T-helper 9 cell (primary cell): ENCODE measurements around the gene SETSIP.
A peak's percentile ranks its signal among the peaks of the same experiment; 100 is the strongest.
"Not testable (repeated sequence)": the region's sequence is repeated elsewhere in the genome, so short reads cannot be mapped to it uniquely, and the experiment has no call there.

Experiments
- DNase-seq: peaks from one replicate; pipeline ENCODE4 v3.0.0-alpha.2; 2020
- total RNA-seq, 2 donors: gene quantifications; one replicate each; lab custom pipeline; 2026; lab: John Stamatoyannopoulos, UW

The SETSIP gene, protein sequence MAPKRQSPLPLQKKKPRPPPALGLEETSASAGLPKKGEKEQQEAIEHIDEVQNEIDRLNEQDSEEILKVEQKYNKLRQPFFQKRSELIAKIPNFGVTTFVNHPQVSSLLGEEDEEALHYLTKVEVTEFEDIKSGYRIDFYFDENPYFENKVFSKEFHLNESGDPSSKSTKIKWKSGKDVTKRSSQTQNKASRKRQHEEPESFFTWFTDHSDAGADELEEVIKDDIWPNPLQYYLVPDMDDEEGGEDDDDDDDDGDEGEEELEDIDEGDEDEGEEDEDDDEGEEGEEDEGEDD
- total RNA-seq = 0.21 to 0.24 reads per million in 2 donors

DNA sequence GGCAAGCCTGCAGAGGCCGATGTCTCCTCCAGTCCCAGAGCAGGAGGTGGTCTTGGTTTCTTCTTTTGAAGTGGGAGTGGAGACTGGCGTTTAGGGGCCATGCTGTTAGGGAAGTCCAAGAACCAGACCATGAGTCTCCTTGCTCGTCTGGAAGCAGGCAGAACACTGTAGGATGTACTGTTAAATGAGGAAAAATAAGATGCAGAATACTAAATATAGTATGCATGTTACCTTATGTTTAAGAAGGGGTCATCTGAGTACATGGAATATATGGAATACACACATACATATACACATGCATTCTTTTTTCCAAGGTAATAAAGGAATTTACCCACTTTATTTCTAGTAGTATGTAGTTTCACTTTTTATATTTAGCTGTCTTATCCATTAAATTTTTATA, at the start of gene SETSIP:
Gene SETSIP, minus strand, starts transcription at position 101 of the 400 bp plus-strand sequence. Its CDS starts 0 bp downstream, at position 101.
- DNase-seq = no peak

DNA sequence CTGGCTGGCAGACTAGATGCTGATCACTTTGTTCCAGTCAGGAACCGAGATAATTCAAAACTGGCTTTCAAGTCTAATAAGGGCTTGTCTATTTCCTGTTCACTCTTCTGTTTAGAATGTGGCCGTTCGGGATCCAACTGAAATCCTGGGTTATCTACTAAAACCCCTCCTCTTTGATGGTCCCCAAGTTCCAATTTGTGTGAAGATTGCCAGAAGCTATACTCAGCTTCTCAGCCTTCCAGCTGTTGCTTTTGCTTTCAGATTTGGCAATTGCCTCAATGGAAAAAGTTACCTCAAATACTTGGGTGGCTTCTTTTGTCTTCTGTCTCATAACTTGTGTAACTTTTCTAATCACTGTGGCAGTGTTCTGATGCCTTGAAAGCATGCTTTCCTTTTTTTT, 48.7 kb upstream of the SETSIP start:
- no peak for DNase-seq

DNA sequence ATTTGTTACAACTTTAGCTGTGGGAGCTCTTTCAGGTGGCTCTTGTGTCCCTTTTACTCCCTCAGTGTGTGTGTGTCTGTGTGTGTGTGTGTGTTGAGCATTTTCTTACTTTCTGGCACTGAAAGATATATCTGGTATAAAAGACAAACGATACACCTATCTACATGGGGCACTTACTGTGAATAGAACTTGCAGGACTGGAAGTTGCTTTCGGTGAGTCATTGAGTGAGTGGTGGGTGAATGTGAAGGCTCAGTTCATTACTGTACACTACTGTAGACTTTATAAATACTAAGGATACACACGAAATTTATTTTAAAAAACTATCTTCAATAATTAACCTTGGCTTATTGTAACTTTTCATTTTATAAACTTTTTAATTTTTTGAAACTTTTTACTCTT, 43.6 kb upstream of the SETSIP start:
- DNase-seq = no peak

DNA sequence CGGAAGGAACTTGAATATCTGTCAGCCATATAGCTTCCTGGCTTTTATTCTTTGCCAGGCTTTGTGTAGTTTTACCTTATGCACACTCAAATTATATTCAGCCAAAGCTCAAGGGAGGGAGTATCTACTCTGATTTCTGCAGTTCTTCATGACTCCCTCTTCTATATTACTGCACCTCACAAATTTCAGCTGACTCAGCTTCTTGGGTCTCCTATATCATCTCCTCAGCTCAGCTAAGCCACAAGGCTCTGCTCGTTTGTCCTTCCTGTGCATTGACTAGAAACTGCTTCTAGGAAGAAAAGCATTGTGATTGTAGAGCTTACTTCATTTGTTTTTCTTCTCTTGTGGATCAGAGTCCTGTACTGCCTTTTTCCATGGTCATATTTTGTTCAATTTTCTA, 42.3 kb upstream of the SETSIP start:
- no peak for DNase-seq

DNA sequence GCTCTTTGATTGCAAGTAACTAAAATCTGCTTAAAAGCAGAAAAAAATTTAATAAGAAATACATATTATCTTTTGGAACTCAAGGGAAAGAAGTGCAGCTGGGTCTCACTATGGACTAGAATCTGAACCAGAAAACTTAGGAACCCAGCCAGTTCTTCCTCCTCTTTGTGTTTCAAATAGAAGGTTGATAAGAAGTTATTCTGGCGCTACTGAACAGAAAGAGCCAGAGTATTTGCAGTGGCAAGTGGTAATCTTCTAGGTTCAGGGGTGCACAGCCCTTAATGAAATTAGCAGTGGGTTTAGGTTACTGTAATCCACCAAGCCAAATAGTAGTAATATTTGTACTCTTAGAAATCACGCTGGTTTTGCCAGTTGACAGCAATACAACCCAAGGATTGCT, 33.4 kb upstream of the SETSIP start:
- no peak for DNase-seq

DNA sequence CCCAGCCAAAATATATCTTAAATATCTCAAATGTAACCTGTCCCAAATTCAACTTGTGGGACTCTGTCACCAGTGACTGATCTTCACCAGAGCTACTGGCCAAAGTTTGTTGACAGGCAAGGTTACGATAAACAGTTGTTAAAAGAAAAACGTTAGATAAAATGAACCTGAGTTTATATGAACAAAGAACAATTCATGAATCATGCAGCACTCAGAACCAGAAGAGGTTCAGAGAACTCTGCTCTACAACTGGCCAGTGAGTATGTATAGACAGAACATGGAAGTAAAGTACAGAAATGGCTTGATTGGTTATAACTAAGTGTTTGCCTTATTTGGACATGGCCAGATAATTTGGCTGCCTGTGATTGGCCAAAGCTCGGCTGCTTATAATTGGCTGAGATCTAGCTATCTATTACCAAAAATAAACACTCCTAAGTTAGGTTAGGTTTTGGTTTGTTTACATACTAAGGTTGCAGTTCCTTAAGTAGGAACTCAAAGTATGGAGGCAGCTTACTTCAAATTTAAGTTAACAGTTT, 30.4 kb upstream of the SETSIP start:
- no peak for DNase-seq

DNA sequence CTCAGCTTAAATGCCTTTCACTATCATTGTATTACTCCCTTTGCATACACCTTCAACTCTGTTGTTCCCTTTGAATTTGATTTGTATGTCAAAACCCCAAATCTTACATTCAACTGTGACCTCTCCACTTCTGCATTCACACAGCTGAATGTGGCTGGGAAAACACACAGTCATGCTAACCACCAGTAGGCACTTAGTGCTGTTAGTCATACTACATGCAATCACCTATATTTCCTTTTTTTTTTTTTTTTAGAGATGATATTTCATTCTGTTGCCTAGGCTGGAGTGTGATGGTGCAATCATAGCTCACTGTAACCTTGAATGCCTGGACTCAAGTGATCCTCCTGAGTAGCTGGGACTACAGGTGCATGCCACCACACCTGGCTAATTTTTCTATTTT, 21.1 kb upstream of the SETSIP start:
- DNase-seq = no peak

DNA sequence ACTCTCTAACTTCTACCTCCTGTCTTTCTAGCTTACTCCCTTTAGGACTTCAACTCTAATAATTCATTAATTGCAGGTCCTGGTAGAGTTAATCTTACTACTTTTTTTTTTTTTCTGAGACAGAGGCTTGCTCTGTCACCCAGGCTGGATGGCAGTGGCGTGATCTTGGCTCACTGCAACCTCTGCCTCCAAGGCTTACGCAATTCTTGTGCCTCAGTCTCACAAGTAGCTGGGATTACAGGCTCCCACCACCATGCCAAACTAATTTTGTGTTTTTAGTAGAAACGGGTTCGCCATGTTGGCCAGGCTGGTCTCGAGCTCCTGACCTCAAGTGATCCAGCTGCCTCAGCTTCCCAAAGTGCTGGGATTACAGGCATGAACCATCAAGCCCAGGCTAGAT, 20.7 kb upstream of the SETSIP start:
- no peak for DNase-seq

DNA sequence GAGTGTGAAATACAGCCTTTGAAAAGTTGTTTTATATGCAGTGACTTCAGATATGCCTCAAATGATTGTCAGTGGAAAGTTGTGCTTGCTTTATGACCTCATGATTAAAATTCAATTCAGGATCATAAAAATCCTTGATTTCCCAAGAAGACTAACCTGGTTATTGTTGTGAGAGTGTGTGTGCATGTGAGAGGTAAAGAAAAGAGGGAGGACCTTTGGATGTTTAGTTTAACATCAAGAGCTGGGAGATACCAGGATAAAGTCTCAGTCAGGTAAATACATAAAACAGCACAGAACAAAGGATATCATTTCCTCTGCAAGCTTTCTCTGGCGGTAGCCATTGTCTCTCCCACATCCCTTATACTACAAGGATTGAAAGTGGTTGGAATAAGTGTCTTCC, 19.4 kb upstream of the SETSIP start:
- no peak for DNase-seq

DNA sequence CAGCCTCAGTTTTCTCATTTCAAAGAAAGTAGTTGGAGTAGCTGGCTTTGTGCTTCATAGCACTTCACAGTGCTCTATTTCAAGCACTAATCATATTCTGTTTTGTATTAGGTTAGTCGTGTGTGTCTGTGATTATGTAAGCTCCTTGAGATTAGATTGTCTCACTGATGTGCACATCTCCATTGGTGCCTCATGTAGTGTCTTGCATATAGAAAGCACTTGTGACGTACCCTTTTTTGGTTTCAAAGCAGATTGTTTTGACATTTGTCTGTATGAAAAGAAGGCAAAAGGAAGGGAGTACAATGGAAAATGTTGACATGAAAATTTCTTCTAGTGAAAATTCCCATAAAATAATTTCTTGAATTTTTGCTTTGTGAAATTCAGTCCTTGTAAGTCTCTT, 18.9 kb upstream of the SETSIP start:
- no peak for DNase-seq

DNA sequence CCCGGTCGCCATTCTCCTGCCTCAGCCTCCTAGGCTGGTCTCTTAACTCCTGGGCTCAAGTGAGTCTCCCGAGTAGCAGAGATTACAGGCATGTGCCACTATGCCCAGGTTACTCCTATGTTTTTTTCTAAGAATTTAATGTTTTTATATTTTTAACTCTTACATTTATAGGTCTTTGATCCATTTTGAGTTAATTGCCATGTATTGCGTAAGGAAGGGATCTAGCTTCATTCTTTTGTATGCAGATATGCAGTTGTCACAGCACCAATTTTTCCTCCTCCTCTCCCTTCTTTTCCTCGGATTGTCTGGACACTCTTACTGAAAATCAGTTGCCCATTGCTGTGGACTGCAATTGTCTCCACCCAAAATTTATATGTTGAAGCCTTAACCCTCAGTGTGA, 16.4 kb upstream of the SETSIP start:
- no peak for DNase-seq

DNA sequence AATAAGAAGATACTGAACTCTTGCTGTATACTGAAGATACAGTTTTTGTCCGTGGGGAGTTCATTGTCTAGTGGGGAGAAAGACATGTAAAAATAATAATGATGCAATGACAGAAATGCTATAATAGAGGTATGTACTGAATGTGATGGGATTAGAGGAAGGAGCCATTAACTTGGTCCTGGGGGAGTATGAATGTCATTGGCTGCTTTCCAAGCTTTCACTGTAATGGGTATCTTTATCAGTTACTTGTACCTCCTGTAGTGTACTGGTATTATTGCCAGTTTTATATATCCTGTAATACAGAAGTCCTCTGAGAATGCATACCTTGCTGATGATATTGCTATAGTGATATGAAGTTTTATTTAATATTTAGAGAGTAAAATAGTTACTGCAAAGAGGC, 12.3 kb upstream of the SETSIP start:
- DNase-seq = no peak

DNA sequence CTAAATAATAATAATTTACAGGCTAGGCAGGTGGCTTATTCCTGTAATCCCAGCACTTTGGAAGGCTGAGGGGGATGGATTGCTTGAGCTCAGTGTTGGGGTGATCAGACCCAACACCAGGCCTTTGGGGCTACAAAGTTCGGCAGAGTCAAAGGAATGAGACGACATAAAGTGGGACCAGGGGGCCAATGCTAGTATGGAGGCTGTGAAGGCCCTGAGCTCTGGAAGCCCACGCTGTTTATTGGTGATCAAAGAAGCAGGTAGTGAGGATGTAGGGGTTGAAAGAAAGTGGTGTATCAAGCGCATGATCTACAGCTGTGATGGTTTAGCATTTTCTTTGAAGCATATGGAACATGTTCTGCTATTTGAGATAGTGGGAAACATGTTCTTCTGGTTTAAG, 10.5 kb upstream of the SETSIP start:
- no peak for DNase-seq

DNA sequence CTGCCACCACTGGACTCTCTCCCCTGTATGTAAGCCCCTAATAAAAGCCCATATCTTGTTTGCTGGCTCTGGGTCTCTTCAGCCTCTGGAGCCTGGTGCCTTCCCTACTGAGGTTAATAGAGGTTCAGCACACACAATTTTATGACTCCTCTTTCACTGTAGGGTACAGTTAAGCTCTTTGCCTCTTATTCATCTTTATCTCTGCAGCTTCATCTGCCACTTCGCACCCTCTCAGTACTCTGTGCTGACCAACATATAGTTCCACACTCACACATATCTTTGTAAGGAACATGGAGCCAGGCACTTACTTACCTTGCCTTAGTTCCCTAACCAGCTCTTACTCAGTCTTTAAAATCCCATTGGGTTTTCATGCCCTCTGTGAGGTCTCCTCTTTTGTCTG, 9.4 kb upstream of the SETSIP start:
- no peak for DNase-seq

DNA sequence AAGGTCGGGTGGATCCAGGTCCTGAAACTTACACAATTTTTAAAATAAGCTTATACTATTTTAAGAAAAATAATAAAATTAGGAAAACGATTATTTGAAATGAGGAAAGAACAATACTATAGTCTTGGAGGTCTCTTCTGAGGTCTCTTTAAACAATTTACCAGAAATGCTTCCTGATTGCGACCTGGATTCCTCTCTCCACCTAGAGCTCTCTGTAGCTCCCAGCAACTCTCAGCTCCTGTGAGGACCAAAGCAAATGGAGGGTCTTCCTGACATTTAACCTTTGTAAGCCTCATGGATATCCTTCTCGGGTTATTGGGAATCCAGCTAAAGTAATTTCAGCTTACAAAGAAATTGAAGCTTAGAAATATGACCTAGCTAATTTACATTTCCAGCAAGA, 5.8 kb upstream of the SETSIP start:
- DNase-seq = no peak

DNA sequence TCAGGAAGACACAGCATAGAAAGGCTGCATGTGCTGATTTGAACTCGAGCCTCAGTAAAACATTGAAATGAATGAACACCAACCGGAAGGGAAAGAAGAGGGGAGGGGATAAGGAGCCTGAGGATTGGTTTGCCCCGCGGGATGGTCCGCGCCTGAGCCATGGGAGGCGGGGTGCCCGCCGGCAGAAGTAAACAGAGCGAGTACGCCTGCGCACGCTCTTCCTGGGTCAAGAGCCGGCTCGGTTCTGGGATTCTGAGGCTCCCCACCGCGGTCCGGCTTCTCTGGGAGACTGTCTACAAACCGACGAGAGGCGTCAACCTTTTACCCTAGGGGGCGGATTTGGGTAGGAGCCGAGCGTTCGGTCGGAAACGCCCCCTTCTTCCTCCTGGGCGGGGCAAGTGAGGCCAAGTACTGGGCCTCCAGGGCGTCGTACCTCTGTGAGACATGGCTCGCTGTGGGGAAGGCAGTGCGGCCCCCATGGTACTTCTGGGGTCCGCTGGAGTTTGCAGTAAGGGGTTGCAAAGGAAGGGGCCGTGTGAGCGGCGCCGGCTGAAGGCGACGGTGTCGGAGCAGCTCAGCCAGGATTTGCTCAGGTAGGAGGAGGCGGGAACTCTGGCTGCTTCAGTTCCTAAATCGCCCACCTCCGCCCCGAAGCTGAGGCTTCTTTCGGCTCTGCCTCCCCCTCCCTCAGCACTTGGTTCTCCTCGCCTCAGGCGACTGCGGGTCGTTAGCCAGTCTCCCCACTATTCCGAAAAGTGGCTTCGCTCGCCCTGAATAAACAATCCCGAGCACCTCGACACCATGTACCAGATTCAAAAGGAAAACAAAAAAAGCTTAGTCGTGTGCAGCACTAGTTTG, 5.1 kb upstream of the SETSIP start, which contains the start of gene BTBD8:
Gene BTBD8, plus strand, starts transcription at position 218 of the 858 bp plus-strand sequence. Its CDS starts 227 bp downstream, at position 445.
- peak; percentile 73 for DNase-seq

DNA sequence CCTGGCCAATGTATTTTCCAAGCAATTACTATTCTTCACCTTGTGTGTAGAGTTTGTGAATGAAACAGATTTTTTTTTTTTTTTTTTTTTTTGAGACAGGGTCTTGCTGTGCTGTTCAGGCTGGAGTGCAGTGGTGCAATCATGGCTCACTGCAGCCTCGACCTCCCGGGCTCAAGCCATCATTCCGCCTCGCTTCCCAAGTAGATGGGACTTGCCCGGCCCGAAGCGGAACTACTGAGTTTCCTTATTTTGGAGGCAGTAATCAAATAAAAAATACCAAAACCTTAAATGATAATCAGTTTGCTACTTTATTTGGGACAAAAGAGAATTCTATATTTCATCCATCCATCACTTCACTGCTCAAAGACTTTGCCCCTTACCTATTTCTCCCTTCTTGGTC, 4.2 kb upstream of the SETSIP start:
- no peak for DNase-seq

DNA sequence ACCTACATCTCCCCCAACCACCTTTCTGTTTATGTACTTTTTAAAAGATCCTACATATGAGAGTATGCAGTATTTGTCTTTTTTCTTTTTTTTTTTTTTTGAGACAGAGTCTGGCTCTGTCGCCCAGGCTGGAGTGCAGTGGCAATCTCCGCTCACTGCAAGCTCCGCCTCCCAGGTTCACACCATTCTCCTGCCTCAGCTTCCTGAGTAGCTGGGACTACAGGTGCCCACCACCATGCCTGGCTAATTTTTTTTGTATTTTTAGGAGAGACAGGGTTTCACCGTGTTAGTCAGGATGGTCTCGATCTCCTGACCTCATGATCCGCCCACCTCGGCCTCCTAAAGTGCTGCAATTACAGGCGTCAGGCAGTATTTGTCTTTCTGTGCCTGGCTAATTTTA, 2.9 kb upstream of the SETSIP start:
- not testable (repeated sequence) for DNase-seq

DNA sequence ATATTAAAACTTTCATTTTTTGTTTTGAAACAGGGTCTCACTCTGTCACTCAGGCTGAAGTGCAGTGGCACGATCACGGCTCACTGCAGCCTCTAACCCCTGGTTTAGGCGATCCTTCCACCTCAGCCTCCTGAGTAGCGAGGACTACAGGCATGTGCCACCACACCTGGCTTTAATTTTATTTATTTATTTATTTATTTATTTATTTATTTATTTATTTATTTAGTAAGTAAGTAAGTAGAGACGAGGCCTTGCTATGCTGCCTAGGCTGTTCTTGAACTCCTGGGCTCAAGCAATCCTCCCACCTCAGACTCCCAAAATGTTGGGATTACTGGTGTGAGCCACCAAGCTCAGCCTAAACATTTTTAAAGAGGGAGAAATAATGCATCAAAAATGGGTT, 1.2 kb upstream of the SETSIP start:
- no peak for DNase-seq

DNA sequence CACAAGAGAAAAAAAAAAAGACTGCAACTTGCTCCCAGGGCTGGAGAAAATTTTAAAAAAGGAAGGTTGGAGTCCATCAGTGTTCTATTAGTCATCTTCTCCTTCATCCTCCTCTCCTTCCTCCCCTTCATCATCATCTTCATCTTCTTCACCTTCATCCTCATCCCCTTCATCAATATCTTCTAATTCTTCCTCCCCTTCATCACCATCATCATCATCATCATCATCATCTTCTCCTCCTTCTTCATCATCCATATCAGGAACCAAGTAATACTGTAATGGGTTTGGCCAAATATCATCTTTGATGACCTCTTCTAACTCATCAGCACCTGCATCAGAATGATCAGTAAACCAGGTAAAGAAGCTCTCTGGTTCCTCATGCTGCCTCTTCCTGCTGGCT, 765 bp downstream of the SETSIP start:
- DNase-seq = not testable (repeated sequence)

DNA sequence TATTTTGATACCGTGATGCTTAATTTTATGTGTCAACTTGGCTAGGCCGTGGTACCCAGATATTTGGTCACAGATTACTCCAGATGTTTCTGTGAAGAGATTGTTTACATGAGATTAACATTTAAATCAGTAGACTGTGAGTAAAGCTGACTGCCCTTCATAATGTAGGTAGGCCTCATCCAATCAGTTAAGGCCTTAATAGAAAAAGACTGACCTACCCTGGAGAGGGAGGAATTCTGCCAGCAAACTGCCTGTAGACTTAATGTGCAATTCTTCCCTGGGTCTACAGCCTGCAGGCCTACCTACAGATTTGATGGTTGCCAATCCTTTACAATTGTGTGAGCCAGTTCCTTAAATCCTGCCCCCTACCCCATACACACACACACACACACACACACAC, 4.3 kb downstream of the SETSIP start:
- DNase-seq = no peak

DNA sequence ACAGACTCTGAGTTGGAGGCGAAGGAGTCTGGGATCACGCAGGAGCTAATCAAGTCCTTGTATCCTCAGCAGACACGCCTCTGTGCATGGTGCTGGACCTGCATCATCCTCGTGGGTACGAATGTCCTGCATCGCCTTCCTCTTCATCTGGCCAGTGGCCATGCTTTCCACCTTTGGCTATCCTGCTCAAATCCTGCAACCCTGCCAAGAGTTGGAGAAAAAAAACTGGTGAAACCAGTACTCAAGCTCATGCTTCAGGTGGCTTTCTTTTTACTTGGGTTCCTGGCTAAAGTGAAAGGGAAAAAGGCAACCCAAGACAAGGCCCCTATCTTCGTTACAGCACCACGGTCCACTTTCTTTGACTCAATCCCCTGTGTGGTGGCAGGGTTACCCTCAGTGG, 8.9 kb downstream of the SETSIP start:
- DNase-seq = no peak

DNA sequence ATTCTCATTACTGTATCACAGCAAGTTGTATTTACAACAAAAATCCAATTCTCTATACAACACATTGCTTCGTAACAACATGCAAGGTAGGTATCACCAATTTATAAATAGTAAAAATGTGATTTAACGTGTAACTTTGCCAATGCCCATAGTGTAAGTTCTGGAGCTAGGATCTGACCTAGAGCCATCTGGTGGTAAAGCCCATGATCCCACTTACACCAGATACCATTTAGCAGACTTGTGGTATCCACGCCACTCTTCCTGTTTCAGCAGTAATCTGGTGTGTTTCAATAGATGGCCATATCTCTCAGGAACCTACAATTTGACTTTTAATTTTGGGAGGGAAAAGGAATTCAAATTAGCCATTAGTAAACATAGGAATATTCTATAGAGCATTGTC, 10.2 kb downstream of the SETSIP start:
- DNase-seq = no peak

DNA sequence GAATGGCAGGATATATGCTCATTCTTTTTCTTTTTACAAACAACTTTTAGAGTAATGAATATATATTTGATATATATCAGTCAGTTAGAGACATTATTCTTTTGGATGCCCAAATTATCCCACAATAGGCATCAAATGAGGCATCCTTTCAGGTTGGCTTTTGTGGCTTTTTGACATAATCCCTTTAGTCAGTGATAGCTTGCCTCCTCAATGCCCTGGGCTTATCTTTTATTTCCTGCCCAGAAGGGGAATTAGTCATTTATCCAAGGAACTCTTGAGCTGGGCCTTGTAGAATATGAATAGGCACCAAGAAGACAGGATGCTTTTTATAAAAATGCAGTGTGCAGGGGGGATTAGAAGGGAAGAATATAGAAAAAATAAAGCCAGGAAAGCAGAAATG, 23.3 kb downstream of the SETSIP start:
- DNase-seq = no peak
